OCI-LY3 (cell line): ENCODE measurements around the gene PLPPR4.

Experiments
- EZH2phosphoT487 ChIP-seq: fragments of 200-600 bp; shearing (Covaris generic); IDR thresholded peaks from 2 replicates; pipeline ENCODE4 v1.6.1; 2018; ENCODE audit warnings: antibody characterized with exemption, mixed run types, low read depth
- TF ChIP-seq, protein P1 (sequence below): fragments of 200-600, 300-600 bp; sonication (generic); IDR thresholded peaks from 2 replicates; pipeline ENCODE4 v1.5.1; 2014; ENCODE audit warnings: antibody characterized with exemption, low read length, low read depth

DNA sequence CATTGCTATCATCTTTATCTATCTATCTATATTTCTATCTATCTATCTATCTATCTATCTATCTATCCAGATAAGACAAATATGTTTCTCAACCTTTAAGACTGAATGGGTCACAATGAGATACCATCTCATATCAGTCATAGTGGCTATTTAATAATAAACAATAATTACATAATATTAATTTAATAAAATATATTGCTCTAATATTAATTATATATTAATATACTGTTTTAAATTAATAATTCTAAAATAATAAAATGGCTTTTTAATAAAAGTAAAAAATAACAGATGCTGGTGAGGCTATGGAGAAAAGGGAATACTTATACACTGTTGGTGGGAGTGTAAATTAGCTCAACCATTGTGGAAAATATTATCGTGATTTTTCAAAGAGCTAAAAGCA lies 13.0 kb upstream of the PLPPR4 start:
- TF ChIP-seq, protein P1, sequence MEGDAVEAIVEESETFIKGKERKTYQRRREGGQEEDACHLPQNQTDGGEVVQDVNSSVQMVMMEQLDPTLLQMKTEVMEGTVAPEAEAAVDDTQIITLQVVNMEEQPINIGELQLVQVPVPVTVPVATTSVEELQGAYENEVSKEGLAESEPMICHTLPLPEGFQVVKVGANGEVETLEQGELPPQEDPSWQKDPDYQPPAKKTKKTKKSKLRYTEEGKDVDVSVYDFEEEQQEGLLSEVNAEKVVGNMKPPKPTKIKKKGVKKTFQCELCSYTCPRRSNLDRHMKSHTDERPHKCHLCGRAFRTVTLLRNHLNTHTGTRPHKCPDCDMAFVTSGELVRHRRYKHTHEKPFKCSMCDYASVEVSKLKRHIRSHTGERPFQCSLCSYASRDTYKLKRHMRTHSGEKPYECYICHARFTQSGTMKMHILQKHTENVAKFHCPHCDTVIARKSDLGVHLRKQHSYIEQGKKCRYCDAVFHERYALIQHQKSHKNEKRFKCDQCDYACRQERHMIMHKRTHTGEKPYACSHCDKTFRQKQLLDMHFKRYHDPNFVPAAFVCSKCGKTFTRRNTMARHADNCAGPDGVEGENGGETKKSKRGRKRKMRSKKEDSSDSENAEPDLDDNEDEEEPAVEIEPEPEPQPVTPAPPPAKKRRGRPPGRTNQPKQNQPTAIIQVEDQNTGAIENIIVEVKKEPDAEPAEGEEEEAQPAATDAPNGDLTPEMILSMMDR, result no peak
- TF ChIP-seq EZH2phosphoT487, result no peak
